ENCODE measurements around the gene PTH2.

Gene PTH2

DNA sequence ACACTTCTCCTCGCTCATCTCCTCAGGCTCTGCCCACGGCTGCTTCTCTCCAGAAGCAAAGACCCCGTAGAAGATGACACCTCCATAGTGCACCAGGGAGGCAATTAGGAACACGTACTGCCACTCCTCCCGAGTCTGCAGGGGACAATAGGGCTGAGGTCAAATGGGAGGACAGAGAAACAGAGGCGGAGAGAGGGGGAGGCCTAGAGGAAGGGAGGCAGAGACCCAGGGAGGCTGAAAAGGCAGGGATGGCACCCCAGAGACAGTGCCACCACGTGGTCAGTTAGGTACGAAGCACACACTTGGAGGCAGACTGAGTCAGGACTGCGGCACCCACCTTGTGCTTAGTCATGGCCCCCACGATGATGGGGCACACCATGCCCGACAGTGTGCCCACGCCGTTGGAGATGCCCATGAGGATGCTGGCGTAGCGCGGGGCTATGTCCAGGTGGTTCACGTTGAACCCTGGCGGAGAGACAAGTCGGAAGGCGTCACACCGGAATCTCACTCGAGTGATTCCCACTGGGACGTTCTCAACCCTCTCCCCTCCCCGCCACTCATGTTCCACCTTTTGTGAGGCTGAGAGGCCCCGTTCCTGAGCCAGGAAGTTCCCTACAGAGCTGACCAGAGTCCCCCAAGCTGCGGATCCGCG is 7.6 kb upstream of the PTH2 start:
- DNase-seq, result no peak

DNA sequence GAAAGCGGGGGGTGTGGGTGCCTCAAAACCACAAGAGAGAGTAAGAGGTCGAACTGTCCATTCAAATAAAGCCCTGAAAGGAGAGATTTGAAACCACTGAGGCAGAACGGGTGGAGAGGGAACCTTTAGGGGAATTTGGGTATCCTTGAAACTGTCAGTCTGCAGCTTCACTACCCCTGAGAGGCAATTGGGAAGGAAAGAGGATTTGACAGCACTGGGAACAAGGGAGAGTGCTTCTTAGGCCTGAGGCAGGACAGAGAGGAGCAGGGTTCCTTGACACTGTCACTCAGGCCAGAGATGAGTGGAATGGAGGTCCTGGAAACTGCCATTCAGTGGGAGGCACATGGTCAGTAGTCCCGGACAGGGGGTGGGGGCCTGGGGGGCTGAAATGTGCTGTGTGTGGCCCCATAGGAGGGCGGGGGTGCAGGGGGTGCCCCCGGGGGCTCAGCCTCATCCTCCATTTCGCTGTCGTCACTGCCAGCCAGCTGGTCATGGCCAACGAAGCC is 7.0 kb upstream of the PTH2 start:
- no peak for DNase-seq

DNA sequence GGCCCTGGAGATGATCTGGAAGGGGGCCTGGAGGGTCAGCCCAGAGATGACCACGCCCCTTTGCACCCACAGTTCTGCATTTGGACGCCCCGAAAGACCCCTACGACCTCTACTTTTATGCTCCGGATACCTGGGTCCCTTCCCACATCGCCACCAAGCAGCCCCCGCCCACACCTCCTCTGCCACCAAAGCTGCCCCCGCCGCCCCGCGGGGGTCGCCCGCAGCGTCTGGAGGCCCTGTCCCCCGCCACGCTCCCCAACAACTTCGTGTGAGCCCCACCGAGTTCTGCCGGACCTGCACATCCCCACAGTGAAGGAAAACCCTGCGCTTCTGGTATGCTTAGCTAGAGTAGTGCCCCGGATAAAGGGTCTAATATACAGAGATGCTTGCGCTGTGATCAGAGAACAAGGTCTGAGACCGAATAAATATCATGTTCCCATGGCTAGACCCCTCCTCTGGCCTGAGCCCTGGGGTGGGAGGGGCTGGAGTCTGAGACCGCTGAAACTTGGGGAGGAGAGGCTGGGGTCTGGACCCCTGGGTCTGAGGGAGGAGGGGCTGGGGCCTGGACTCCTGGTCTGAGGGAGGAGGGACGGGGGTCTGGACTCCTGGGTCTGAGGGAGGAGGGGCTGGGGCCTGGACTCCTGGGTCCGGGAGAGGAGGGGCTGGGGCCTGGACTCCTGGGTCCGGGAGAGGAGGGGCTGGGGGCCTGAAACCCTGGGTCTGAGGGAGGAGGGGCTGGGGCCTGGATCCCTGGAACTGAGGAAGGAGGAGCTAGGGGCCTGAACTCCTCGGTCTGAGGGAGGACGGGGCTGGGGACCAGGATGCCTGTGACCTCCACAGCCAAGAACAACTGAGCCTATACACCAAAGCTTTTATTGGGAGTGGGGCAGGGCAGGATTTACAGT is 5.6 kb upstream of the PTH2 start:
- no peak for DNase-seq

DNA sequence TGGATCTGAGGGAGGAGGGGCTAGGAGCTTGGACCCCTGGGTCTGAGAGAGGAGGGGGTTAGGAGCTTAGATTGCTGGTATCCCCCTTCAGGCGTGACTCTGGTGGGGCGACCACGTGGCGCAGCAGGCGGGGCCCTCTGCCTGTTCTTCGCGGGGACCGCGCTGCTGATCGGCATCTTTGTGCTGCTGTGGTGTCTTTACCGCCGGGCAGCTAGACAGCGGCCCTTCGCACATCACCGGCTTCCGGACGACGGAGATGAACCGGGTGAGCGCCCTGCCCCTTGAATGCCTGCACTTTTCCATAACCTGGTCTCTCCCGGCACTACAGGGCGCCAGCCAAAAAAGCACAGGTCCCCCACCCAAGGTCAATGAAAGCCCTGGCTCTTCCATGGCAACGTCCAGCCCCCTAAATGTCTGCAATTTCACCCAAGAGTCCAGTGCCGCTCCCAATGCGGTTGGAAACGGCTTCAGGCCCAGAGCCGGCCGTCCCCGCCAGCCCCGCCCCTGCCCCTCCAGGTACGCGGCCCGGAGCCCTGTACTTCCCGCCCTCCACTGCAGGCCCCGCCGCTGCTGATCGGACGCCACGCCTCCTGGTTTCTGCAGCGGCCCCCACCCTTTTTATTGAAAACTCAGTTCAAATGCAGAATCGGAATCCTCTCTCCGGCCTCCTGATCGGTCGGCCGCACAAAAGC is 4.8 kb upstream of the PTH2 start:
- no peak for DNase-seq

DNA sequence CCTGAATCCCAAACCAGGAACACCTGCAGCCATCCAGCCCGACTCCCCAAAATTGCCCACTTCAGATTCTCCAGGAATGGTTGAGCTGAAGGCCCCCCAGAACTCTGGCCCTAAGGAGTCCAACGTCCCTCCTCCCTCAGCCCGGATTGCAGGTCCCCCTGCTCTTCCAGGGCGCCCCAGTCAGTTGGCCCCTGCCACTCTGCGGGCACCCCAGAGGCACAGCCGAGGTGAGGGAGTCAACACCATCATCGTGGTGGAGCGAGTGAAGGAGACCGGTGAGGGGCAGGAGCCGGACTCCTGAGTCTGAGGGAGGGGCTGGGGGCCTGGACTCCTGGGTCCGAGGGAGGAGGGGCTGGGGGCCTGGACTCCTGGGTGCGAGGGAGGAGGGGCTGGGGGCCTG is 4.1 kb upstream of the PTH2 start:
- DNase-seq, result no peak

DNA sequence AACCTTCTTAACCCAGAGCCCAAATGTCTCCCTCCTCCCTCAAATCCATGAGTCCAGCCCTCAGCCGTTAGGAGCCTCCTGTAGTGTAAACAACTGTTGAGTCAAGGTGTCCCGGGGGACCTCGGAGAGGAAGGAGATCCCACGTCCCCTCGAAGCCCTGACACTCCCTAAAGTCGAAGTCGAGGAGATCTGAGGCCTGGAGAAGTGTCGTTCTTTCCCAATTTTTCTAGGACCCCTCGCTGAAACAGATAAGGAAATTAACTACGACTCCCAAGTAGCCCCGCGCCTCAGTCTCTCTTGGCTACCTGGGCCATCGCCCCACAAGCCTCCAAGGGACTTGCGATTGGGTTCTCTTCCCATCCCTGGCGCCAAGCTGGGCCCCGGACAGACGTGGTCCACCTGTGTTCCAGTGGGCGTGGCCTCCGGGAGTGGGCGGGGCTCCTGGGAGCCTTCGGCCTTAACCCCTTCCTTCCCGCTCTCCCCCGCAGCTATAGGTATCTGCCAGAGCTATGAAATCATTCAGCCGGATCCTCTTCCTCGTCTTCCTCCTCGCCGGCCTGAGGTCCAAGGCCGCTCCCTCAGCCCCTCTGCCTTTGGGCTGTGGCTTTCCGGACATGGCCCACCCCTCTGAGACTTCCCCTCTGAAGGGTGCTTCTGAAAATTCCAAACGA is 2.8 kb upstream of the PTH2 start:
- no peak for DNase-seq

DNA sequence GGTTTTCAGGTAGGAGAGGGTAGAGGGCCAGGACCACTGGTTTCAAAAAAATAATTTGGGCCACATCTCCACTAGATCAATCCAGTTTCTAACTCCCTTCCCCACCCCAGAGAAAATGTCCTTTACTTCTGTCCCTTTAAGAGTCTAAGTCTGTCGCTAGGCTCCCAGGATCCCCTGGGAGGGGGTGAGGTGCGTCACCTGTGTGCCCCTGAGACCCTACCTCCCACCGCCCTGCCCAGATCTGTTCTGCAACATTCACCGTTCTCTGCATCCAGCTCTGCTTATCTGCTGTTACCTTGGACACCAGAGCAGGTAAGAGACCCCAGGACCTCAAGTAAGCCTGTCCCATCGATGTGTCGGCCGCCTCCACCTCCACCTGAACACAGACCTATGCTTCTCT is 1.9 kb upstream of the PTH2 start, which contains the start of gene GFY:
GFY (plus strand) TSS at position 211 of the 400 bp plus-strand sequence. CDS start 1,043 bp downstream, outside the sequence.
- DNase-seq, result no peak

DNA sequence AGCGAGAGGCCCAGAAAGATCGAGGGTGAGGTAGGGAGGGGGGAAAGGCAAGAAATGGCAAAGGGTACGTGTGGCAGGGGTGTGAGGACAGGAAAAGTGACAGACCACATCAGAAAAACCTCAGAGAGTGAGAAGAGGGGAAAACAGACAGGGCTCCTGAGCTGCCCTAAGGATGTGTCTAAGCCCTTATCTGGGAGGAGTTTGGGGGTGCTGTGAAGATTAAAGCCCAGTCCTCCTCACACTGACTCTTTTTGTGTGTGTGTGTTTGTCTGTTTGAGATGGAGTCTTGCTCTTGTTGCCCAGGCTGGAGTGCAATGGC is 703 bp upstream of the PTH2 start:
- no peak for DNase-seq

DNA sequence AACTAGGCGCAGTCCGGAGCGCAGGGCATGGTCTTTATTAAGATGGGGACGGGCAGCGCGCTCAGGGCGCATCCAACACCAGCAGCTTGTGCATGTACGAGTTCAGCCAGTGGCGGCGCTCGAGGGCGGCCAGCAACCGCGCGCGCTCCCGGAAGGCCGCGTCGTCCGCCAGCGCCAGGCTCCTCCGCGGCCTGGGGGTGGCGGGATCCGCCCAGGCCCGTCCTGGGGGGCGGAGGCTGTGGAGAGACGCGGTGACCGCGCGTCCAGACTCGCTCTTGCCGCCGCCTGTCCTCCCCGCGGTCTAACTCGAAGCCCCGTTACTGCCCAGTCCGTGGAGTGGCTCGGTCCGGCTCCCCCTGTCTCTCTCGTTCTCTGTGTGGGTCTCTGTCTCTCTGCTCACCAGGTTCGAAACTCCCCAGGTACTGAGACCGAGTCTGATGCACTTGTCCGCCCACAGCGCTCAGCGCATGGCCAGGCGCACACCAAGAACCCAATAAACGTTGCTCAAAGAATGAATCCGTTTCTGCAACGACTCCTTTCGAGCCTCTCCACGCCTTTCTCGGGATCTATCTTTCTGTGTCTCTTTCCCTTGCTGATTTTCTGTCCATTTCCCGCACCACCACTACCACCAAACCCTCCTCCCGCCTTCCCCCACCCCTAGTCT is 702 bp downstream of the PTH2 start:
- no peak for DNase-seq

DNA sequence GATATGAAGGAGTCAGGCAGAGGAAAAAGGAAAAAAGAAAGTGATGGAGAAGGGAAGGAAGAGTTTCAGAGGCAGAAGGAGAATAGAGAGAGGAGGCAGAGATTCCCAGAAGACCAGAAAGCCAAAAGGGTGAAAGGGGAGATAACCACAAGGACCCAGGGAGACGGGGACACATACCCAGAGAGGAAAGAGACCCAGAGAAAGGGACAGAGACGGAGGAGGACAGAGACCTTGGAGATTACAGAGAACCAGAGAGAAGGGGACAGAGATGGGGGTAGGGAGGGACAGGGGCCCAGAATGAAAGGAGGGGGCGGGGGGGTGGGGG is 1.4 kb downstream of the PTH2 start:
- no peak for DNase-seq

DNA sequence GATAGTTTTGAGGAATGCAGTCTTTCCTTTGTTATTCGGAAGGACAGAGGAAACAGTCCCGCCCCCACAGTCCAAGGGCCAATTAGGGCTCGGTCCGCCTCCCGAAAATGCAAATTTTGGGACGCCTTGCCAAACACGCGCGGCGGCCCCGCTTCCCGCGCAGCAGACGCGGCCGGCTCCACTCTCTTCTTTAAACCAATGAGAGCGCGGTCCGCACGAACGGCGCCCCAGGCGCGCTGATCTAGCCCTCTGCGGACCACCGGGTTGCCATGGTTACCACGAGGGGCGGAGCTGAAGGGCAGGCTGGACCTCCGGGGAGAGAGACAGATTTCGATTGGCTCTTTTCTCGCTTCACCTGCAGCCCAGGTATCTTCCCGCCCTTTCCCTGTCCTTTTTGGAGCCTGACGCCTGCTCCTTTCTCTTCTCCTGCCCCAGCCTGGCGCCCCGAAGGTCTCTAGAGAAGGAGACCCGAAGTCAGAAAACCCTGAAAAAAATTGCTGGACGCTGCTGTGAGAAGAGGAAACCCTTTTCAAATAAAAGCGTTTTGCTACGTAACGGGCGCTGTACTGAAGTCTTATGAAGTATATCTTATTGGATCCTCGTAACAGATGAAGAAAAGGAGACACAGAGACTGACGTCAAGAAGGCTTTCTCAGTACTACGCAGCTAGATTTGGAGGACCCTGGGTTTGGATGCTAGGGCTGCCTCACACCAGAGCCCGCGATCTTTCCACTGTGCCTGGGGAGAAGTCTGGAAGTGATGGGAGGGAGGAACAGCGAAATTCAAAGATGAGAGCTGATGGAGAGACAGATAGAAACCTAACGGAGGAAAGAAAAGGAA is 2.0 kb downstream of the PTH2 start:
- DNase-seq, result no peak

DNA sequence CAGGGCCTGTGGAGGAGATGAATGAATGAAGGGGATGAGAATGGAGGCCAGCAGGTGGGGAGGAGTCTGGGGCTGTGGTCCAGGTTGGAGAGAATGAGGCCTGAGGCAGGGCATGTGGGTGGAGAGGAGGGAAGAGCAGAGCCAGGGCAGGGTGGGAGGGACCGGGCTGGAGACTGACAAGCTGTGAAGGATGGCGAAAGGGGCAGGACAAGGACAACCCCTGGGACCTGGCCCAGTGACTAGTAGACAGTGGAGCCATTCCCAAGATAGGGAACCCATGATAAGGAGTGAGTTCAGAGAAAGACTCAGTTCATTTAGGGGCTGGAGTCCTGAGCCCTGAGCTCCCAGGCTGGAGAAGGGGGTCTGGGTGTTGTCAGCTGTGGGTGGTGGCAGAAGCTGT is 3.0 kb downstream of the PTH2 start:
- DNase-seq, result no peak

DNA sequence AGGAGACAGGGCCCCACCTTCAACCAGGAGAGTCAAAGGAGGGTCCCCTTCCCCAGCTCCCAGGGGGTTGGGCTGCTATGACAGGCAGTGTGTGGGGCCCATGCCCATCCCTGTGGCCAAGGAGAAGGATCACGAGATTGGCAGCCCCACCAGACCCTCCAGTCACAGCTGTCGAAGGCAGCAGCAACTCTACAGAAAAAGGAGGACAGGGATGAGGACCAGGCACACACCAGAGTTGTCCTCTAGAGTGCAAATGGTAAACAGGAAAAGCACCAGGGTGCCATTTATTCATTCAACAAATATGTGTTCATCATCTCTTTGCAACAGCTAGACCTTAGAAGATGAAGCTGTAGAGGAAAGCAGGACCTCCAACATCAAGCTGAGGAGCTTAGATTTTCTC is 4.1 kb downstream of the PTH2 start:
- DNase-seq, result no peak

DNA sequence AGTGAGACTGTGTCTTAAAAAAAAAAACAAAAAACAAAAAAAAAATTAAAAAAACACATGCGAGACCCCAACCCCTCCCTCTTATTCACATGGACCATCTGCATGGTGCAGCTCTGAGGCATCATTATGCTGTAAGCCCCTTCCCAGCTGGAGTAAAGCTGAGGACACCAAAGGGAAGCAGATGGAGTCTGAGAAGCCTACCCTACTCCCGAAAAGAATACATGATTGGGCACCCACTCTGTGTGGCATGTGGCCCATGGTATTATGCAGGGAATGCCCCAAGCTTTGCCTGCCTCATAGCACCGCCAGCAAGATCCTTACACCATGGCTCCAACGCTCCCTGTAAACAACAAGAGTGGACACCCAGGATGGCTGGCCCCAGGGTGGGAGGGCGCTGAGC is 4.7 kb downstream of the PTH2 start:
- DNase-seq, result no peak

DNA sequence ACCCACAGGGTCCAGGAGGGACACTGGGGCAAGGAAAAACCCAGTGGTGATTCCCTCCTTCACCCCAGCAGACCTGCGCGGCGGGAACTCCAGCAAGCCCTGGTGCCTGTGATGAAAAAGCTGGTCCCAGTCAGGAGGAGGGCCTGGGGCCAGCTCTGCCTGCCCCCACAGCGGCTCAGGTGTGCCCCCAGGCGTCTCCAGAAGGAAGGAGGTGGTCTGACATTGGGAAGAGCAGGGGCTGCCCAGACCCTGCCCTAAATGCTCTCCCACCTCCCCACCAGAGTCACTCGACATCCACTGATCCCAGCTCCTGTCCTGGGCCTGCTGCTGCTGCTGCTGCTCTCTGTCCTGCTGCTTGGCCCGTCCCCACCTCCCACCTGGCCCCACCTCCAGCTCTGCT is 6.2 kb downstream of the PTH2 start:
- no peak for DNase-seq

DNA sequence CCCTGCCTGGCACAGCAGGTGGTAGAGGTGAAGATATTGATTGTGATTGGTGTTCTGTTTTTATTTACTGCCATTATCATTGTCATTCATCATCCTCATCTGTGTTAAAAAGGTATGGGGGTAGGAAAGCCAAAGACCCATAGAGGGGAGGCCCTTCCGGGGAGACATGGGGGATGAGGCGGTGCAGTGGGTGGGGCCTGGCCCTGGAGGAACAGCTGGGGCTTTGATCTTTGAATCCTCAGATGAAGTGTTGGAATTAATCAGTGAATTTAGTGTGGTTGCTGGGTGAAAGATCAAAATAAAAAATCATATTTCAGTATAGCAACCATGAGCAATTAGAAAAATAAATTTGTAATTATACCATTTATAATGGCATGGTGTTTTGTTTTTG is 7.4 kb downstream of the PTH2 start:
- no peak for DNase-seq

DNA sequence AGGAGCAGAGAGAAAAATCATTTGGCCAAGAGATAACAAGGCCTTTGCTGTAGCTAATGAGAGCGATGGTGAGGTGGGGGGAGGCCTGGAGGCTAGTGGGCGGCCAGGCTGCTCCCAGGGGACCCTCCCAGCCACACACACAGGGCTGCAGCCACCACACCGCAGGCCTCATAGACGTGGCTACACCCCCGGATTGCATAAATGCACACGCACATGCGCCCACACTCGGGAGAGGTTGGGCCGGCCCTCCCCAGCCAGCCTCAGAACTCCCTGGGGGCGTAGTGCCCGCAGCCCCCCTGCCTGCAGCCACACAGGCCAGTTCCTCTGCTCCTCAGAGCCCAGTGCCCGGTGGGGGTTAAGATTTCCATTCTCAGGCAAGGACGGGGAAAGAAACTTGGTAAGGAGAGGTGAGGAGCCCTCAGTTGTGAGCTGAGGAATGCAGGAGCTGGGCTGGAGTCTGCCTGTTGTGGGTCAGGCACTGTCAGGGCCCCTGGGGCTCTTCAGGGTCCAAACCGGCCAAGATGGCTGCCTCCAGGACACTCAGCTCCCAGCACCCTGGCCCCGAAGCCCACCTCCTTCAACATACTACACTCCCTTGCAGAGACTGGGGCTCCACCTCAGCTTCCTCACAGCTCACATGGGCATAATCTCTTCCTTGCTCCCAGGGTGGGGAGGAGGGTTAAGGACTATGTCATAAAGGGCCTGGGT is 8.0 kb downstream of the PTH2 start:
- DNase-seq, result no peak

DNA sequence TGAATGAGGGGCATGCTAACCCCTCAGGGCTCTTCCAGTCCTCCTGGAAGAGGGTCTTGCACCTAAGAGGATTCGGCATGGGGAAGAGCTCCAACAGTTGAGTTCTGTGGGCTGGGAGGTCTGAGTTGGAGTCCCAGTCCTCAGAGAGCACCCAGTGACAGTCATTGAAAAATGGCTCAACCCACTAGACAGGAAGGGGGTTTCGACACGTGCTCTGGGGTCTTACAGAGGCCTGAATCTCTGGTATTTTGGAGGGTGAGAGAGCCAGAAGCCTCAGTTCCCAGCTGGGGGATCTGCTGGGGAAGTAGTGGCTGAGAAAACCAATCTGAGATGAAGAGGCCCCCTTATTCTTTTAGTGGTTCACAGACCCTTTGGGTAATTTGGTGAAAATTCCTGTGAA is 9.0 kb downstream of the PTH2 start:
- DNase-seq, result no peak

DNA sequence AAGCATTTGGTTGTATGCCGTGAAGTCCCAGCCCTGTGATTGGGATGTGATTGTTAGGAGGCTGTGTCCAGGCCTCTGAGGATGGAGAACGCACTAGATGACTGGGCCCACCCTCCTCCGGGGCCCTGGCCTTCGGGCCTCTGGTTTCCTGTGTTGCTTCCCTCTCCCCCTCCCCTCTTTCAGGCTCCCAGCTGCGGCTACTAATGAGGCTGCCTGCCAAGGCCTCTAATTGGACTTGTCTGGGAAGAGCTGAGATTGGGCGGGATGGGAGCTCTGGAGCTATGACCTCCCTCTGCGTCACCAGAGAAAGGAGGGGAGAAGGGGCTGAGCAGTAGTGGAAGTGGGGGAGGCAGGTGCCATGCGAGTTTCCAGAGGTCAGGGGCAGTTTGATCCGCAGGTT is 9.9 kb downstream of the PTH2 start:
- no peak for DNase-seq

DNA sequence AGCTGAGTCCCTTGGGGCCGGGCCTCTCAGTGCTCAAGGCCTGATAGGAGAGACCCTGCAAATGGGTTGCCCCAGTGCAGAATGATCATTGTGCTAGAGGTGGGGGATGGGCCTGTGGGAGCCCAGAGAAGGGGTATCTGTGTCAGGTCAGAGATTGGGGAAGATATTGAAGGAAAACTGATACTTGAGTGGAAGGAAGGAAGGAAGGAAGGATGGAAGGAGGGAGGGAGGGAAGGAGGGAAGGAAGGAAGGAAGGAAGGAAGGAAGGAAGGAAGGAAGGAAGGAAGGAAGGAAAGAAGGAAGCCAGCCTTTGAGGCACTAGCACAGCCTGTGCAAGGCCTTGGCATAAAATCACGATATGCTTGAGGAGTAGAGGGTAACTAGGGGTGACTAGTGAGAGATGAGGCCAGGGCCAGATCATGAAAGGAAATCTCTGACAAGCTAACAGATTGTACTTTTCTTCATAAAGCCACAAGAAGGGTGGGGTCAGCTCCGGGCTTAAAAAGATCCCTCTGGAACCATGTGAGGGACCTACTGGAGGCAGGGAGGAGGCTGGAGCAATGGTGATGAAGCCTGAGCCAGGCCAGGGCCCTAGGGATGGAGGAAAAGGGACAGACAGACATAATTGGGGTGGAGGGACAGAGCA is 11.4 kb downstream of the PTH2 start:
- DNase-seq, result no peak

Data from effector CD4-positive, alpha-beta T cell (primary cell).